Sigmoid colon (tissue), 4 donors: ENCODE data around the gene DDTL.
"Not testable (repeated sequence)": the region's sequence is repeated elsewhere in the genome, so short reads cannot be mapped to it uniquely, and the experiment has no call there.

Source experiments
- EP300 ChIP-seq, 4 donors: sonication (generic); formaldehyde crosslinking; IDR thresholded peaks; one replicate each; pipeline ENCODE4 v1.6.1; 2017; ENCODE audit warnings: antibody characterized with exemption in 4 of 4
- TF ChIP-seq, protein P1 (sequence below), 4 experiments: fragments of 450-650 bp in 3 of 4; fragments of 200-600 bp in 1 of 4; IDR thresholded peaks; one replicate each; pipeline ENCODE4 v1.5.1; 2016 to 2019; ENCODE audit warnings: antibody characterized with exemption in 4 of 4, mild to moderate bottlenecking in 3 of 4, moderate library complexity in 2 of 4

DNA sequence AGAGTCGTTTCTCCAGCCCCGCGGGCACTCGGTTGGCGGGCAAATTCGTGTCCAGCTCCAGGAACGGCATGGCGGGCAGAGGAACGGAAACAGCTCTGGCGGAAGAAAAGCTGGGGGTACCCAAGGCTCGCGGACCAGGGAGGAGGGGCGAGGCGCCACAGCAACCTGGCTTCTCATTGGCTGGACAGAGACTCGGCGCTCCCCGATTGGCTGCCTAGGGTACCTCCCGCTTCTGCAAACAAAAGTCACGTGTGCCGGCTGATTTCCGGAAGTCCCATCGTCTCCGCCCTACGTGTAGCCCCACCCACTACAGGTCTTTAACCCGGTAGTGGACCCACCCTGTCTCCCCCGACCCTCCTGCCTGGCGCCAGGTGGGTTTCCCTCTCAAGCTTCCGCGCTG, 7.7 kb downstream of the DDTL start, which contains the start of gene DDT:
- TF ChIP-seq, protein P1, sequence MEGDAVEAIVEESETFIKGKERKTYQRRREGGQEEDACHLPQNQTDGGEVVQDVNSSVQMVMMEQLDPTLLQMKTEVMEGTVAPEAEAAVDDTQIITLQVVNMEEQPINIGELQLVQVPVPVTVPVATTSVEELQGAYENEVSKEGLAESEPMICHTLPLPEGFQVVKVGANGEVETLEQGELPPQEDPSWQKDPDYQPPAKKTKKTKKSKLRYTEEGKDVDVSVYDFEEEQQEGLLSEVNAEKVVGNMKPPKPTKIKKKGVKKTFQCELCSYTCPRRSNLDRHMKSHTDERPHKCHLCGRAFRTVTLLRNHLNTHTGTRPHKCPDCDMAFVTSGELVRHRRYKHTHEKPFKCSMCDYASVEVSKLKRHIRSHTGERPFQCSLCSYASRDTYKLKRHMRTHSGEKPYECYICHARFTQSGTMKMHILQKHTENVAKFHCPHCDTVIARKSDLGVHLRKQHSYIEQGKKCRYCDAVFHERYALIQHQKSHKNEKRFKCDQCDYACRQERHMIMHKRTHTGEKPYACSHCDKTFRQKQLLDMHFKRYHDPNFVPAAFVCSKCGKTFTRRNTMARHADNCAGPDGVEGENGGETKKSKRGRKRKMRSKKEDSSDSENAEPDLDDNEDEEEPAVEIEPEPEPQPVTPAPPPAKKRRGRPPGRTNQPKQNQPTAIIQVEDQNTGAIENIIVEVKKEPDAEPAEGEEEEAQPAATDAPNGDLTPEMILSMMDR (IDR thresholded peaks at IDR 0.05) = not testable (repeated sequence)
- TF ChIP-seq EP300 (IDR thresholded peaks at IDR 0.05) = not testable (repeated sequence)
